GM18526 (cell line): ENCODE results near the gene SLC18A2.

Experiments
- POLR2A ChIP-seq: IDR thresholded peaks from 3 replicates; pipeline ENCODE4 v1.6.1; 2011; ENCODE audit not compliant: insufficient read length; ENCODE audit errors: extremely low read depth

Gene SLC18A2

GRCh38 chr10:117316701-117317100, 75.8 kb downstream of the SLC18A2 start:
- no peak for TF ChIP-seq POLR2A

GRCh38 chr10:117318909-117319308, 78.0 kb downstream of the SLC18A2 start:
- no peak for TF ChIP-seq POLR2A

- TF ChIP-seq POLR2A, result no peak
These were observed 79.2 kb downstream of the SLC18A2 start for GRCh38 chr10:117320050-117320665.

GRCh38 chr10:117322260-117322659, 81.3 kb downstream of the SLC18A2 start:
- no peak for TF ChIP-seq POLR2A

GRCh38 chr10:117324367-117324766, 83.5 kb downstream of the SLC18A2 start:
- TF ChIP-seq POLR2A, result no peak

- no peak for TF ChIP-seq POLR2A
These were observed 86.3 kb downstream of the SLC18A2 start for GRCh38 chr10:117327262-117327661.
